Measurements from ENCODE around the gene FXYD2.
"Not testable (repeated sequence)": the region's sequence is repeated elsewhere in the genome, so short reads cannot be mapped to it uniquely, and the experiment has no call there.

The FXYD2 gene

DNA sequence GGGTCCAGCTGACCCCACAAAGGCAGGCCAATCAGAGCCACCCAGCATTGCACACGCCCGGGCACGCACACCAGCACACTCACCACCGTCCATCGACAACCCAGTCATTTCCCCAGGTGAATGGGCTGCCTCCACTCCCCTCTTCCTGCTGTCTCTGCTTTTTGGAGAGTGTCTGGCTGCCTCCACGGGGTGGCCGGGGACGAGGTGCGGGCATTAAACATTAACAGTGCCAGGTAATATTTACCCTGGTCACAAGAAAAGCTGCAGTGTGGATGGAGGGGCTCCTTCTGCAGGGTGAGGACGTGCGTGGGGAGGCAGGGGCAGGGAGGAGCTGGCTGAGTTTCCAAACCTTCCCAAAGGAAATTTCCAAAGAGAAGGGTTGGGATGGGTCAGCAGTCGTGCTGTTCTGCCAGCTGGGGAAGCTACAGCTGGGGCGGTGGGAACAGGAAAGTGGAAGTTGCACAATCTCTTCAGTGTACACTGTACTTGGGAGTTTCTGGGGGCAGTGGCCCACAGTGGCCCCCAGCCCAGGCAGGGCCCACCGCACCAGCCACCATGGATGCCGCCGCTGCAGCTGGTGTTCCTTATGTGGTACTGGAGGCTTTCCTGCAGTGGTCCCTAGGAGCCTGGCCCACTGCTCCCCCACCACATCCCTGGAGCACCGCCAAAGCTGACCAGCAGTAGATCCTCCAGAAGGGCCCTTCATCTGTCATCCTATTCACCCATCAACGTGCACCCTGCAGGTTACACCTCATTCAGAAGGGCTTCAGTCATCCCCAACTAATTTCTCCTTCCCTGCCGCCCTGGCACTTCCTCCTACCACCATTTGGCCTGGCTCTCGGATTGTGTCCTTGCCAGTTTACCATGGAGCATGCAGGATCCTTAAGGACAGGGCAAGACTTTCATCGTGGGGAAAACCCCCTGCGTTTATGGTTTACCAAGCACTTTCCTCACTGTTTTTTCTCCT lies at the start of gene FXYD2:
TSS of gene FXYD2 (minus strand) at position 174 of the 967 bp plus-strand sequence. CDS start at position 108, 66 bp downstream.
- DNase-seq (ENCODE audit: low read depth) = no peak

DNA sequence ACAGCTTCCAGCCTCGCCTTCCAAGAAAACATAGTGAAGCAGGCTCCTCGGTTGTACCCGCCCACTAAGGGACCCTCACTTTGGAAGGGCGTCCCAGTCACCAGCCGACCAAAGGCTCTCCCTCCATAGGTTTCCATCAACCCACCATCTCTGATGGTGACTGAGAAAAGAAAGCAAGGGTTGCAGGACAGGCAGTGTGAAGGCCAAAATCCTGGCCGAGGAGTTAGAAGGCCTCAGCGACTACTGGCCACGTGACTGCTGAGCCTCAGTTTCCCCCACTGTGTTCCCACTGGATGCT lies 49.2 kb upstream of the FXYD2 start:
- DNase-seq (ENCODE audit: low read depth) = no peak

DNA sequence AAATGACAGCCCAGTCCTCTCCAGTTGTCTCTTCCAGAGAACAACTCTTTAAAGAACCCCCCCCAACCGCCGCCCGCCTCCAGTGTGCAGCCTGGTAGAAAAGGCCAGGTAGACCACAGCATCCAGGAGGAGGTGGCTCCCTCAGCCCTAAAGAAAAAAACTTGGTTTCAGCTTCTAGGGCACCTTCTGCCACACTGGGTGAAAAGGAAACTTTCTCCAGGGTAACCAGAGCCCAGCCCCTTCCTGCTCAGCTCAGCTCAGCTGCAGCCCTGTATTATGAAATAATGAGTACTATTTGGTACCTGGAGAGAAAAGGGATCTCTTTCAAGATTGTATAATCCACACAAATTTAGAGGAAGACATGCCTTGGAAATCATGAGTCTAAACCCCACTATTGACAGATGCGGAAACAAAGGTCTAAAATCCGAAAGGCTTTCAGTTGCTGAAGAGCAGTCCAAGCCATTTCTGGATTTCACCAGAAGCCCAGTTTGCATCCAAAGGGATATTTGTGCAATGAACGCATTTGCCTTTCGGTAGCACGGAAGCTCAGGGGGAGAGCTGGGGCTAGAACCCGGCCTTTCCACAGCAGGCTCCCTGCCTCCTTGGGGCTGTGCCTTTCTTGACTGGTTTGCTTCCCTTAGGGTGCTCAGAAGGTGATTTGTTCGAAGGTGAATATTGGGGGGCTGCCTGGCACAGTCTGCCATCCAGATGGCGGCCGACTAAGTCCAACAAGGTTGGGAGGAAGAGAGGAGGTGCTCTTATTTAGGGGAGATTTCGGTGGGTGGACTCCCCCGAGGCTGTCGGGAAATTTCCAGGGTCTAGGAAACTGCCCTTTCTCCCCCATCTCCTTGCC lies 48.7 kb upstream of the FXYD2 start:
- no peak for DNase-seq (ENCODE audit: low read depth)

DNA sequence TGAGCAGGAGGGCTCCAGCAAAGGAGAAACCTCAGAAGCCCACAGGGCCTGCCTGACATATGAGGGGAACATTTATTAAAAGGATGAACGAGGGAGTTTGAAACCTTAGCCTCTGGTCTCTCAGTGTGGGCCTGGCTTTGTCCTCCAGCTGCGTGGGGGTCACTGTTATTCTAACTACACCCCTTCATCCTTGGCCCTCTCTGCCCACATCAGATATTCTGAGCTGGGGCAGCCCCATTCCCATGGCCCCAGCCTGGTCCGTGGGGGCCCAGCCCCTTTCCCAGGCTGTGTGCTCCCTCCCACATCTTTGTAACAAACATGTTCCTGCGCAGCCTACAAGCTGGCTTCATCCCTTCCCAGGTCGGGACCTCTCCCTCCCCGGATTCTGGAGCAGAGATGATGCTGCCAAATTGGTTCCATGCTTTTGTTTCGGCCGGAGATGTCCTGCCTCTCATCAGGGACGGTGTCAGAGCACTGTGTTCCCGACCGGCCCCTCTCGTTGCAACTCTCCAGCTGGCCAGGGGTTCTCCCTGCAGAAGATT lies 47.9 kb upstream of the FXYD2 start:
- DNase-seq (ENCODE audit: low read depth) = no peak

DNA sequence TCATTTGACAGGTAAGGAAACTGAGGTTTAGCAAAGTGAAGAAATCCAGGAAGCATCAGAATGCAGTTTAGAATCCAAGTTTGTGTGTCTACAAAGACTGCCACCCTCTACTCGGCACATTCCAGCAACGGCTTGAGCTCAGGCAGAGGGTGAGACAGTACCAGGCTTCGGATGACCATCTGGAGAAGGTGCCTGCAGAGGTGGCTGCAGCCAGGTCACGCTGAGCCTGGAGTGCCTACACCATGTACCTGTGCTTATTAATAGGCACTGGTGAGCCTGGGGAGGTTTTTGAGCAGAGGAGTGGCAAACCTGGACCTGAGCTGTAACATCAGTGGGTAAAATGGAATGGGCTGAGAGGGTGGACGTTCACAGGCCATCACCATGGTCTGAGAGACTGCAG lies 47.2 kb upstream of the FXYD2 start:
- DNase-seq (ENCODE audit: low read depth) = no peak

DNA sequence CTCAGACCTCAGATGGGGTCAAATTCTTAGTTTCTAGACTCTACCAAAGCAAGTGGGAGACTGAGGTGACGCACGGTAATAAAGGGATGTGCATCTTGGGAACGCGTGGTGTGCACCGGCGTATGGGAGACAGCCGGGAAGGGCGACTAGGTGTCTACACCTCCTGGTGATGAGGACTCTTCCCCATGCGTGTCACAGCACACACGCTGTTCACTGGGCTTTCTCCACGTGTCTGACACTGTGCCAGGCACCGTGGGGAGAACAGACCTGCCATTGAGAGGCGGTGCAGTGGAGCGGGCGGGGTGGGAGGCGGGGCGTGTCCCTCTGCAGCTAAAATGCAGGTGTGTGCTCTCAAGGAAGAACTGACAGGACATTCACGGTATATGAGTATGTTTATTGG lies 46.6 kb upstream of the FXYD2 start:
- DNase-seq (ENCODE audit: low read depth) = no peak

DNA sequence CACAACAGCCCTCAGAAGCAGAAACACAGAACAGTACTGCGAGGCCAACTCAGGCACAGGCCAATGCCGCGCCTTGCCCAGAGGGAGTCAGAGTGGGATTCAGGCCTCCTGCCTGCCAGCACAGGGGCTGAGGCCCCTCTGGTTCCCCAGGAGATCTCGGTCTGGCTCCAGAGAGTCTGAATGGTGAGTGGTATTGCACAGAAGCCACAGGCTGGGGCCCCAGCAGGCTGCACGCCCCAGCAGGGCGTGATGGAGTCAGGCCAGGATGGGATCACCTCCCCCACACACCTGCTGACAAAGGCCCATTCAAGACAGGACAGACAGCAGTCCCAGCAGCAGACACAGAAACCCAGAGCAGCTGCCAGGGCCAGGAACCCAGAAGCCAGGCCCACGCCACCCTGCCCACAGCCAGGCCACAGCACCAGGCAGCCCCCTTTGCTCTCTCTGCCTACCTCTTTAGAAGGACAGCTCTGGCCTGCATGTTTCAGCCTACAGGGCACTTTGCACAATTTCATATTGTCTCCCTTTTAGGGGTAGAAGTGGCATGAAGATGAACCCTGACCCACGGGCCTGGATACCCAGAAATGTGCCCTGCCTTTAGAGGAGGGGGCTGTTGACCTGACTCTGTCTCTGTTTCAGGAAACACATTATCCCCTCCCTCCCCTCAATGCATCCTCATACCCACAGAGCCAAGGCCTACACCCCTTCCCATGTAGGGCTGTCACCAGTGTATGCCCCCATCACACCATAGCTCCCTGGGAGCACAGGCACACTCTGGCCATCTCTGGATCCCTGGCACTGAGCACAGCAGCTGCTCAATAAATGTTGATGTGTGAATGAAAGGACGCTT lies 45.8 kb upstream of the FXYD2 start:
- no peak for DNase-seq (ENCODE audit: low read depth)

DNA sequence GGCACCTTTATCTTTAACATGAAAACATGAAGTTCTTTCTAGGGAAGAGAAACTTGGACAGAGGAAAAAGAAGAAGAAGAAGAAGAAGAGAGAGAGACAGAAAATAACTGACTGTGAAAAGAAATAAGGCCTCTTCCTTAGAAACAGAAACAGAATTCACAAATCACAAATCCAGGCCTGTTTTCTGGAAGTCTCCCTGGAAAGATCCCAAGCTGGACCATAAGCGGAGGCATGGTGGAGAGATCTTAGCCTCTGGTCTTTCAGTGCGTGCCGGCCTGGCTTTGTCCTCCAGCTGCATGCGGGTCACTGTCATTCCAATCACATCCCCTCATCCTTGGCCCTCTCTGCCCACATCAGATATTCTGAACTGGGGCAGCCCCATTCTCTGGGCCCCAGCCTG lies 45.1 kb upstream of the FXYD2 start:
- DNase-seq (ENCODE audit: low read depth) = no peak

DNA sequence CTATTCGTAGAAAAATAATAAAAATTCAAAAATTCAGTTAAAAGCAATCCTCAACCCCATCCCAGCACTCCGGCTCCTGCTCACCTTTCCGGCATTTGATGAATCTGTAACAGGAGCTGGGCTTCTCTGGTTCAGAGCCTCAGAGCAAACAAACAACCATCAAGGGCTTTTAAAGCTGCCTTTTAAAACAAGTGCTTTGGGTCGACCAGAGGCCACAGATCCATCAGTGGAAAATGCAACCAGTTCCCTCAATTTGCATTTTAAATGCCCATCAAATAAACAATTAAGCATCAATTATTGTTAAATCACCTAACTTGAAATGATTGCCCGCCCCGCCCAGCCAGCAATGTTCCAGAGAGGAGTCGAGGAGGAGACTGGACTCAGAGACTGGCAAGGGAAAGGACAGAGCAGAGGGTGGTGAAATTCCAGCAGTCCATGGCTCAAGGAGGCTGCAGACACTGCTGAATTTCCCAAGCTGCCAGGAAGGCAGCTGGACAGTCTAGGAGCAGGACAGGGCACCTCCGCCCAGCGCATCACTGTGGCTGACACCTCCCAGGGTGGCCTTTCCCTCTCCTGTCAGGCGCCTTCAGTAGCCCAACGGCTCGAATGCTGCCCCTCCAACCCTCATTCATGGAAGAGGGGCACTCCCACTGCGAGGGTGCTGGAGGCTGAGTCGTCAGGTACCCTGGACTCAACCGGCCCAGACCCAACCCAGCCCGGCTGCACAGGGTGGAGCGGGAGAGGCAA lies 44.4 kb upstream of the FXYD2 start:
- no peak for DNase-seq (ENCODE audit: low read depth)

DNA sequence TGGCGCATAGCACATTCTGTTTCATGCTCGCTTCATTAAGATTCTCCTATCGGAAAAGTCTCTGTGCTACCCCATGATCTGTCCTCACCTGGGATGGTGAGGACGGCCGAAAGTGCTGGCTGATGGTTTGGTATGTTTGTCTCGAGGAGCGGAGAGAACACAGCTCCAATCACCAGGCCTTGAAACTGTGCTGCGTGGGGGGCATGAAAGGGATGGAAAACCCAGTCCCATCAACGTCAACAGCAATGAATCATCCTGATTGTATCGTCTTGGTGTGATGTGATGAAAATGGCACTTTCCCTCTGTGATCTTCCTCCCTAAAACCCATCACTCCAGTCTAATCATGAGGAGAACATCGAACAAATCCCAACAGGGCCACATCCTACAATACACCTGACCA lies 43.5 kb upstream of the FXYD2 start:
- no peak for DNase-seq (ENCODE audit: low read depth)

DNA sequence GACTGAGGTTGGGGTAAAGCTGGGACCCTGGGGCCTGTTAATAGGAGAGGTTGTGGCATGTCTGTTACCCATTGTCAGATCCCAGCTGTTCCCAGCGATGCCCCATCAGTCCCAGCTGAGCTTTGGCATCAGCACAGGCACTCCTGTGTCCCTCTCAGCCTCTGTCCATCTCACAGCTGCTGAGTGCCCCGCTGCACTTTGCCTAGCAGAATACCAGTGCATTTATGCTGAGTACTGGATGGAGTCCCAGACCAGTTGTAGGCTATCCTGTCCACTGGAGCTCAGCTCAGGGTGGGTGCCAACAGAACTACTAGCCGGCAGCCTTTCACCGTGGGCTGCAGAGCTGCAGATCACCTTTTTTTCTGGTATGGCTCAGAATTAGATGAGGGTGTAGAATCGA lies 42.0 kb upstream of the FXYD2 start:
- no peak for DNase-seq (ENCODE audit: low read depth)

DNA sequence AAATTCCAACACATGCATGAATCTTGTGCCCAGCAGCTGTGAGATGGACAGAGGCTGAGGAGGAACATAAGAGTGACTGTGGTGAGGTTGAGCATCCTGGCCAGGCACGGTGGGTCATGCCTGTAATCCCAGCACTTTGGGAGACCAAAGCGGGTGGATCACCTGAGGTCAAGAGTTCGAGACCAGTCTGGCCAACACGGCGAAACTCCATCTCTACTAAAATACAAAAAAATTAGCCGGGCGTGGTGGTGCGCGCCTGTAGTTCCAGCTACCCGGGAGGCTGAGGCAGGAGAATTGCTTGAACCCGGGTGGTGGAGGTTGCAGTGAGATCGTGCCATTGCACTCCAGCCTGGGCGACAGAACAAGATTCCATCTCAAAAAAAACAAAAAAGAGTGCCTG lies 41.0 kb upstream of the FXYD2 start:
- not testable (repeated sequence) for DNase-seq (ENCODE audit: low read depth)

DNA sequence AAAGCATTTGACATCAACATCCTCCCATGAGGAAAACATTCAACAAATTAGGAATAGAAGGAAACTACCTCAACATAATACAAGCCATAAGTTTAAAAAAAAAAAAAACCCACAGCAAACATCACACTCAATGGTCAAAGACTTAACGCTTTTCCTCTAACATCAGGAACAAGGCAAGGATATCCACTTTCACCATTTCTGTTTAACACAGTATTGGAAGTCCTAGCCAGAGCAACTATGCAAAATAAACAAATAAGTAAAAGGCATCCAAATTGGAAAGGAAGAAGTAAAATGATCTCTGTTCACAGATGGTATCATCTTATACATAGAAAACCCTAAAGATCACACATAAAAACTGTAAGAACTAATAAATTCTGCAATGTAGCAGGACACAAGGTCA lies 38.8 kb upstream of the FXYD2 start:
- no peak for DNase-seq (ENCODE audit: low read depth)

DNA sequence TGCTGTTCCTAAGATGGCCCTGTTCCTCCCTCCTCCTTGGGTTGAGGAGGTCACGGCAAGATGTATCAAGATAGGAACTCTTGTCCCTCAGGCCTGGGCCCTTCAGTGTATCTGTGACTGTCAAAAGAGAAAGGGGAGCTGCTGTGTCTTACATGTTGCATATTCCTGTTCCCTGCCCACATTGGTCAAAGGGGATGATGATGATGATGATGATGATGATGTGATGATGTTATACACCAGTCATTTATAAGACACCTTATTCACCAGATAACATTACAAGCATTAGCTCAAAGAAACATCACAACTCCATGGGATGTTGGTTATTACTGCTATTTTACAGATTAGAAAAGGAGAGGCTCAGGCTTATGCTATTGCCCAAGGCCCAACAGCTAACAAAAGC lies 38.2 kb upstream of the FXYD2 start:
- DNase-seq (ENCODE audit: low read depth) = no peak

DNA sequence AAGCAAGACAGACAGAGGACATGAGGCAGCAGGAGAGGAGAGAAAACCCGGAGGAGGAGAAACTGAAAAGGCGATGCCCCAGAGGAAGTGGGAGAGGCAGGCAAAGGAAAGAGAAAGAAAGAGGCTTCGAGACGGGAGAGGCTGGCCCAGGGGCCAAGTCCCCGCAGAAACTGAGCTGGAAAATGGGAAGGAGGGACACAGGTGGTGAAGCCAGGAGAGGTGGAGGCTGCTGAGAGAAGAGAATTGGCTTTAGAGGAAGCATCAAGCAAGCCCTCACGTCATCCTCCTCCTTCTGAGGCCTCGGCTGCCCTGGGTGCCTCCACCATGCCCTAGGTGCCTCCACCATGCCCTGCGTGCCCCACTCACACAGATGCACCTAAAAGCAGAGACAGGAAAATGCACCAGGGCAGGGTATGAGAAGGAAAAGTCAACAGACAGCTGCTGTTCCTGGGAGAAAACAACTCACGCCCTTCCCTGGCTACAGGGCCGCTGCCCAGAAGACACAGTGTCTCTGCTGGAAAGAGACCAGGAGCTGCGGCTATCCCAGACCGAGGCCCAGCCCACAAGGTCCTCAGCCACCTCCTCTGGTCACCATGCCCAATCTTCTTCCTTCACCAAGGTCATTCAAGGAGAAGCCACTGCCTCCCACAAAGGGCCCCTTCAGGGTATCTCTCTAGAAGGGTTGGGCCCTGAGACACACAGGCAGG lies 37.6 kb upstream of the FXYD2 start:
- no peak for DNase-seq (ENCODE audit: low read depth)

DNA sequence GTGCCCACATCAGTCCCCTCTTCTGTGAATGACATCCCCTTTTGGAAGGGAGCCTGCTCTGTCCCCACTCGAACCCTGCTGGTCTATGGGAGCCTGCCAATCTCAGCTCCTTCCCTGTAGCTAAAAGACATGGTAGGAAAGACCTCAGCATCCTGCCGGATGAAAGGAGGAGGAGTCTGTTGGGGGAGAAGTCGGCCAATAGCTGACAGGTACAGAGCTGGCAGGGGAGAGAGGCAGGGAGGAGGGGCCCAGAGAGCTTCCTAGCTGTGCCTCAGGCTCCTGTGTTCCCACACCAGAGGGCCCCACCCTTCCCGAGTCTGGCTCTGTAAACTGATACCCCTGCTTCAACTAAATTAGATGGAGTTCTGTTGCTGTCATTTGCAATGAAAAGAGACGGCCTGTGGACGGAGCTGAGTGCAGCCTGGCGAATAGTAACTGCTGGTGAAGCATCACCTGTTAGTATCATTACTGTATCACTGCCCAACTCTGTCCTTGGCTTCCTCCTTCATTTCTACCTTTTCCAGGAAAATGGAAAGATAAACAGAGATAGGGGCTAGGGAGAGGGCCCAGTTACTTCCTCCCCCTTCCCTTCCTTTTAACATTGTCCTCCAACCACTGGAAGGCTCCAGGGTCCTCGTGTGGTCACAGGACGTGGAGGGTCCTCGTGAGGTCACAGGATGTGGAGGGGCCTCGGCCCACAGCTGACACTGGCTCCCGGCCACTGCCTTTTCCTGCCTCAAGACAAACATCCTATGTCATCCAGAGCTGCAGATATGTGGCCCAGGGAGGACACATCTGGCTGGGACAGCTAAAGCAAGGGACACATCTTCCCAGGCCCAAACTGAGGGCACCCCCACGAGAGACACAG lies 36.8 kb upstream of the FXYD2 start:
- no peak for DNase-seq (ENCODE audit: low read depth)

DNA sequence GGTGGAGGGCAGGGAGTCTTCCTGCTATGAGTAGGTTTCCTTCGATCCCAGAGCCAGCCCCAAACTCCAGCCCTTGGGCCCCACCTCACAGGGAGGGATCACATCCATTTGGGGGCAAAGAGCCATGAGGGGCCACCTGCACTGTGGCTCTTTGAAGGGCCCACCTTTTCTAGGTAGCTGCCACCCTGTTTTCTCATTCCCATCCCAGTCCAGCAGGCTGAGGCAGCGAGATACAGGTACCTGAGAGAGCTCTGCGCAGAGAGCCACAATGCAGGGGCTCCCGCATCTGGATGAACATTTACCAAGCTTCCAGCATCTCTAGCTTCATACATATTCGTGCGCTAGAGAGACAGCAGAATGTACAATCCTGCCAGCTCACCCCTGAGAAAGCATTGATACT lies 35.6 kb upstream of the FXYD2 start:
- DNase-seq (ENCODE audit: low read depth) = no peak

DNA sequence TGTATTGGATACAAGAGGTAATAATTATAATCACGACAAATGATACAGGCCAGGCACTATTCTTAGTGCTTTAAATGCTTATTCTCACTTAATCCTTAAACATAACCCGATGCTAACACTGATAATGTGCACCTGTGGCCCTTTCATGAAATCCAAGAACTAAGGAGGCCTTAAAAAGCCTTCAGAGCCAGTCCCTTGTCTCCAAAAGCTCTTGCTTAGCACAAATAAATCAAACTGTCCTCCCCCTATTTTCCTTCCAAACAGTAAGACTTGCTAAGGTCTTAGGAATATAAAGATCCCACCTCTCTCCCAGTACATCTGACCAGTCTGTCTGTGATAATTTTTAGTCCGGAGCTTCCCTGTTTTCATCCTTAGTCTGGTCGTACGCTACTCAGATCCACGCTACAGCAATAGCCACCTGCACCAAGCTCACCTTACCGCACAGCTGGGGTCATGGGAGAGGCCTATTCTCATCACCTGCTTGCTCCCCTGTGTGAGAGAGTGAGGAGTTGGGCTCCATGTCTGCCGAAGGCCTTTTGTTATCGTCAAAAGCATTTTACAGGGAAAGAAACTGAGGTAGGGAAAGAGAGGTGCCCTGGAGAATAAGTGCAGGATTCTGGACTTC lies 35.1 kb upstream of the FXYD2 start:
- no peak for DNase-seq (ENCODE audit: low read depth)

DNA sequence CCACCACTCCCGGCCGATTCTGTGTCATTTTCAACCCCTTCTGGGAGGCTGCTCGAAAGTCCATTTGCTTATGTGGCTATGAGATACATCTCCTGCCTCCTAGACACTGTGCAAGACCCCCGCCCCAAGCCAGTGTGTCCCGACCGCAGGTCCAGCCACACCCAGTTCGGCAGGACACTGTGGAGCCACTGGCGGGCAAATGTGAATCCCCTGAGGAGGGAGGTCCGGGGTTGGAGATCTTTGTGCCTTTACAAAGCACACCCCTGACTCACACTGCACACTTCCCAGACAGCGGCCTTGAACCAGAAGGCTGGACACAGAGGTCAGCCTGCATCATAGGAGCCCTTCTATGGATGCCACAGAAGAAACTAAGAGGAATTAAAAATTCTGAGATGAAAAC lies 34.5 kb upstream of the FXYD2 start:
- DNase-seq (ENCODE audit: low read depth) = no peak
